Omental fat pad (tissue), 4 donors: ENCODE data around the gene CELF4. TPM values are rescaled to one million over a fixed set of nuclear protein-coding genes. Genes with fewer than 3 reads are reported as not detected.

ENCODE experiments used
- ATAC-seq: fragments of 150-250 bp; one replicate; pipeline ENCODE4 v1.9.1; 2016; ENCODE audit warnings: mild to moderate bottlenecking, moderate library complexity; ENCODE audit not compliant: low FRiP score
- DNase-seq: peaks from one replicate; pipeline ENCODE4 v3.0.0-alpha.2; 2019; ENCODE audit warnings: low spot score
- CTCF ChIP-seq, 3 donors: fragments of 450-650 bp; IDR thresholded peaks; one replicate each; pipeline ENCODE4 v1.5.1; 2016 to 2017; ENCODE audit warnings: antibody characterized with exemption in 3 of 3, mild to moderate bottlenecking in 3 of 3, moderate library complexity in 2 of 3
- total RNA-seq, 4 donors: library from RNA; depleted of rRNA; stranded (reverse); fragments of >200 nt; gene quantifications; one replicate each; pipeline ENCODE4 v1.1.0, GENCODE V29; 2016

The CELF4 gene
- total RNA-seq, 4 donors from 2014 or later = 0.37 to 0.47 TPM; not detected in 2

- peak; percentile 77 for ATAC-seq
- TF ChIP-seq CTCF (IDR thresholded peaks at IDR 0.05) = no peak
- DNase-seq = no peak
These were observed 171.5 kb downstream of the CELF4 start for GRCh38 chr18:37393945-37394609.

GRCh38 chr18:37393221-37393827 is 172.3 kb downstream of the CELF4 start:
- TF ChIP-seq CTCF (IDR thresholded peaks at IDR 0.05) = no peak
- DNase-seq = no peak
- ATAC-seq = no peak

- TF ChIP-seq CTCF (IDR thresholded peaks at IDR 0.05) = no peak
- ATAC-seq (no peak), DNase-seq (no peak)
These were observed 172.9 kb downstream of the CELF4 start for GRCh38 chr18:37392648-37393047.

- ATAC-seq = no peak
- no peak for DNase-seq
- TF ChIP-seq CTCF (IDR thresholded peaks at IDR 0.05) = no peak
These were observed 173.7 kb downstream of the CELF4 start for GRCh38 chr18:37391698-37392548.

- DNase-seq (no peak), ATAC-seq (no peak)
- no peak for TF ChIP-seq CTCF (IDR thresholded peaks at IDR 0.05)
These were observed 174.4 kb downstream of the CELF4 start for GRCh38 chr18:37391156-37391555.

- TF ChIP-seq CTCF (IDR thresholded peaks at IDR 0.05) = no peak
- DNase-seq (no peak), ATAC-seq (no peak)
These were observed 174.9 kb downstream of the CELF4 start for GRCh38 chr18:37390687-37391086.
